Thyroid gland (tissue), 4 donors: ENCODE results near the gene ATP5ME.

Experiments
- CTCF ChIP-seq, 6 experiments: fragments of 200-600 bp in 3 of 6; fragments of 450-650 bp in 3 of 6; sonication (generic) in 3 of 6; IDR thresholded peaks; one replicate each; pipeline ENCODE4 v1.5.1; 2016 to 2019; ENCODE audit warnings: antibody characterized with exemption in 6 of 6, mild to moderate bottlenecking in 2 of 6, inconsistent platforms in 1 of 6, moderate library complexity in 1 of 6
- POLR2A ChIP-seq, 2 donors: fragments of 450-650 bp; IDR thresholded peaks; one replicate each; pipeline ENCODE4 v1.6.1; 2017; ENCODE audit warnings: antibody characterized with exemption in 2 of 2, mild to moderate bottlenecking in 2 of 2, moderate library complexity in 1 of 2

- TF ChIP-seq CTCF (IDR thresholded peaks at IDR 0.05) (no peak), POLR2A (IDR thresholded peaks at IDR 0.05) (no peak)
Measured at GRCh38 chr4:676871-677235, 2.8 kb upstream of the ATP5ME start.
